HL-60 (cell line): ENCODE measurements around the gene THSD7A.

Experiments
- DNase-seq, 2 experiments: peaks; one replicate each; pipeline ENCODE4 v3.0.0-alpha.2; 2010 to 2020; ENCODE audit warnings: low read depth in 1 of 2, low spot score in 1 of 2
- H3K27ac ChIP-seq: fragments of 250-450 bp; sonication (Bioruptor Pico); replicated peaks from 2 replicates; pipeline ENCODE4 v1.5.1; 2020; ENCODE audit warnings: mild to moderate bottlenecking, moderate library complexity
- H3K27me3 ChIP-seq: fragments of 250-450 bp; sonication (Bioruptor Pico); 2 replicates; pipeline ENCODE4 v1.5.1; 2021; ENCODE audit warnings: mild to moderate bottlenecking, moderate library complexity; ENCODE audit not compliant: insufficient read depth, poor library complexity, severe bottlenecking
- H3K4me3 ChIP-seq: replicated peaks from 2 replicates; pipeline ENCODE4 v1.5.1; 2011; ENCODE audit warnings: mild to moderate bottlenecking, control low read depth, low read length; ENCODE audit not compliant: insufficient read depth
- CTCF ChIP-seq: IDR thresholded peaks from one replicate; pipeline ENCODE4 v1.5.1; 2011; ENCODE audit warnings: low read length, control low read depth, inconsistent platforms; ENCODE audit not compliant: insufficient read depth
- GABPA ChIP-seq: IDR thresholded peaks from 2 replicates; pipeline ENCODE4 v1.6.1; 2012; ENCODE audit warnings: low read depth
- POLR2AphosphoS5 ChIP-seq: IDR thresholded peaks from 2 replicates; pipeline ENCODE4 v1.6.1; 2012; ENCODE audit warnings: low read depth
- REST ChIP-seq: IDR thresholded peaks from 2 replicates; pipeline ENCODE4 v1.6.1; 2012; ENCODE audit warnings: low read depth; ENCODE audit not compliant: insufficient replicate concordance
- SPI1 ChIP-seq: IDR thresholded peaks from 2 replicates; pipeline ENCODE4 v1.6.1; 2012; ENCODE audit warnings: low read depth, mild to moderate bottlenecking, borderline replicate concordance

THSD7A gene

GRCh38 chr7:11698384-11698871 lies 133.6 kb downstream of the THSD7A start:
- H3K27ac ChIP-seq = no peak overlapping the region
- H3K4me3 ChIP-seq = no peak overlapping the region
- H3K27me3 ChIP-seq = no peaks in the 10 kb centered on the region
- DNase-seq = no peak
- no peak for TF ChIP-seq GABPA
- TF ChIP-seq REST = no peak
- no peak for TF ChIP-seq POLR2AphosphoS5
- no peak for TF ChIP-seq CTCF
- TF ChIP-seq SPI1 = no peak

- Histone ChIP-seq H3K27ac (no peak overlapping the region), H3K27me3 (no peaks in the 10 kb centered on the region), H3K4me3 (no peak overlapping the region)
- DNase-seq = no peak
- TF ChIP-seq REST (no peak), GABPA (no peak), POLR2AphosphoS5 (no peak), SPI1 (no peak), CTCF (no peak)
These were observed 141.6 kb downstream of the THSD7A start for GRCh38 chr7:11690395-11690794.

GRCh38 chr7:11689096-11689495 lies 142.9 kb downstream of the THSD7A start:
- Histone ChIP-seq H3K4me3 (no peak overlapping the region), H3K27me3 (no peaks in the 10 kb centered on the region), H3K27ac (peak overlapping the region; percentile 47)
- peak in 1 of 2 experiments; percentile 18 for DNase-seq
- no peak for TF ChIP-seq REST
- TF ChIP-seq SPI1 = peak; percentile 26; the same call in 1 of the 2 replicates
